Measurements from ENCODE around the gene CLCF1. TPM values are rescaled to one million over a fixed set of nuclear protein-coding genes. Genes with fewer than 3 reads are reported as not detected.
"Not testable (repeated sequence)": the region's sequence is repeated elsewhere in the genome, so short reads cannot be mapped to it uniquely, and the experiment has no call there.

The CLCF1 gene
- total RNA-seq, 4 donors from 2014 or later, result 1.8 to 46.4 (median 5.8) TPM

DNA sequence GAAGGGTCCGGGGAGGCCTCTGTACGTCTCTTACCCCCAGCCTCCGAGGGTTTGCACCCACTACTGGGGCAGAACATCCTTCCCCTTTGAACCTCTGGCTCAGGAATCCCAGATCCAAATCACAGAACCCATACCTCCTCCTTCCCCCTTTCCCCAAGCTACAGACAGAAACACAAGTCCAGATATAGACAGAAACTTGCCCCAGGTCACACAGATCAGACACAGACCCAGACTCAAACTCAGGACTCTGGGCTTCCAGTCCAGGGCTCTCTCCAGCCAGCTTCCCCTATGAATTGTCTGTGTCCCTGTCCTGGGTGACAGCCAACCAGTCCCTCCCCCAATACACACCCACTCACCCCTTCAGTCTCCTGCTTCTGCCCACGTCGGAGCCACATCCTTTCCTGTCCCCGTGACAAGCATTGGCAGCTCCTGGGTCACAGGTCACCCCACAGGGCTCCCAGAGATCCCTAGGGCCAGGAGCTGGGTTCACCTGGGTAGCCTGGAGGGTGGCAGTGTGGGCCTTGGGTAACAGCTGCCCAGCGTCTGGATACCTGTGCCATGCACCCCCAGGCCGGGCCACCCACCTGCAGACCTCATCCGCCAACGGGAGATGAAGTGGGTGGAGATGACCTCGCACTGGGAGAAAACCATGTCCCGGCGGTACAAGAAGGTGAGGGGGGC, 31.3 kb upstream of the CLCF1 start:
- Histone ChIP-seq H3K4me1 (peaks cover 15 to 27% (median 23%) of the 10 kb centered on the region in 4 donors), H3K9me3 (no peaks in the 10 kb centered on the region), H3K27ac (peak overlapping the region; percentile 68 to 98 (median 84)), H3K27me3 (peaks cover 4% of the 10 kb centered on the region), H3K36me3 (no peaks in the 10 kb centered on the region), H3K4me3 (peak overlapping the region in 2 of 4 donors; percentile 26 to 39)
- 78% methylated on average over 13 of the region's 13 CpGs; no CpG with 5 or more reads in 1 of the 2 donors for WGBS, 2 donors (ENCODE audit: low coverage in 1 of 2)
- DNase-seq, result no peak
- in situ Hi-C loops (cut with MboI; ENCODE audit: low pct_ligation_motif_present in 1 of 4, low pct_unique_long_range_greater_than_20kb in 1 of 4, low sequenced_read_pairs in 3 of 4) (no loop called here), intact Hi-C loops (cut with DNase I; ENCODE audit: low total_unique reads) (loop anchor here (5.0 kb wide), 1 partner anchor 78 kb away; the partner anchor contains the start of gene AIP)
- TF ChIP-seq EP300 (IDR thresholded peaks at IDR 0.05; ENCODE audit: low read depth), result no peak
- TF ChIP-seq, protein P1, sequence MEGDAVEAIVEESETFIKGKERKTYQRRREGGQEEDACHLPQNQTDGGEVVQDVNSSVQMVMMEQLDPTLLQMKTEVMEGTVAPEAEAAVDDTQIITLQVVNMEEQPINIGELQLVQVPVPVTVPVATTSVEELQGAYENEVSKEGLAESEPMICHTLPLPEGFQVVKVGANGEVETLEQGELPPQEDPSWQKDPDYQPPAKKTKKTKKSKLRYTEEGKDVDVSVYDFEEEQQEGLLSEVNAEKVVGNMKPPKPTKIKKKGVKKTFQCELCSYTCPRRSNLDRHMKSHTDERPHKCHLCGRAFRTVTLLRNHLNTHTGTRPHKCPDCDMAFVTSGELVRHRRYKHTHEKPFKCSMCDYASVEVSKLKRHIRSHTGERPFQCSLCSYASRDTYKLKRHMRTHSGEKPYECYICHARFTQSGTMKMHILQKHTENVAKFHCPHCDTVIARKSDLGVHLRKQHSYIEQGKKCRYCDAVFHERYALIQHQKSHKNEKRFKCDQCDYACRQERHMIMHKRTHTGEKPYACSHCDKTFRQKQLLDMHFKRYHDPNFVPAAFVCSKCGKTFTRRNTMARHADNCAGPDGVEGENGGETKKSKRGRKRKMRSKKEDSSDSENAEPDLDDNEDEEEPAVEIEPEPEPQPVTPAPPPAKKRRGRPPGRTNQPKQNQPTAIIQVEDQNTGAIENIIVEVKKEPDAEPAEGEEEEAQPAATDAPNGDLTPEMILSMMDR (IDR thresholded peaks at IDR 0.05), result no peak
- TF ChIP-seq POLR2AphosphoS5 (IDR thresholded peaks at IDR 0.05), result no peak
- no peak for TF ChIP-seq POLR2A (IDR thresholded peaks at IDR 0.05)

DNA sequence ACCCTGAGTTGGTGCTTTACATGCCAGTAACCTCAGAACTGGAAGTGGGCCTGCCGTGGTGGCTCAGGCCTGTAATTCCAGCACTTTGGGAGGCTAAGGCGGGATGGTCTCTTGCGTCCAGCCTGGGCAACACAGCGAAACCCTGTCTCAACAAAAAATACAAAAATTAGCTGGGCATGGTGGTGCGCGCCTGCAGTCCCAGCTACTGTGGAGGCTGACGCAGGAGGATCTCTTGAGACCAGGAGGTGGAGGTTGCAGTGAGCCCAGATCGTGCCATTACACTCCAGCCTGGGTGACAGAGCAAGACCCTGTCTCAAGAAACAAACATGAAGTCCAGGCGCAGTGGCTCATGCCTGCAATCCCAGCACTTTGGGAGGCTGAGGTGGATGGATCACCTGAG, 29.7 kb upstream of the CLCF1 start:
- 87 to 91% methylated on average over 8 to 9 of the region's 9 CpGs for WGBS, 2 donors (ENCODE audit: low coverage in 1 of 2)
- H3K27ac ChIP-seq, result peak overlapping the region; percentile 74 to 98 (median 93)
- H3K27me3 ChIP-seq; in situ Hi-C loops (cut with MboI; ENCODE audit: low pct_ligation_motif_present in 1 of 4, low pct_unique_long_range_greater_than_20kb in 1 of 4, low sequenced_read_pairs in 3 of 4); H3K9me3 ChIP-seq; H3K4me3 ChIP-seq; DNase-seq: not testable (repeated sequence)
- H3K4me1 ChIP-seq, result peaks cover 20 to 31% (median 26%) of the 10 kb centered on the region in 4 donors
- peaks cover 0 to 15% (median 5%) of the 10 kb centered on the region in 4 donors for H3K36me3 ChIP-seq
- intact Hi-C loops (cut with DNase I; ENCODE audit: low total_unique reads), result loop anchor here (5.0 kb wide), 1 partner anchor 79 kb away; the partner anchor contains the start of gene AIP

DNA sequence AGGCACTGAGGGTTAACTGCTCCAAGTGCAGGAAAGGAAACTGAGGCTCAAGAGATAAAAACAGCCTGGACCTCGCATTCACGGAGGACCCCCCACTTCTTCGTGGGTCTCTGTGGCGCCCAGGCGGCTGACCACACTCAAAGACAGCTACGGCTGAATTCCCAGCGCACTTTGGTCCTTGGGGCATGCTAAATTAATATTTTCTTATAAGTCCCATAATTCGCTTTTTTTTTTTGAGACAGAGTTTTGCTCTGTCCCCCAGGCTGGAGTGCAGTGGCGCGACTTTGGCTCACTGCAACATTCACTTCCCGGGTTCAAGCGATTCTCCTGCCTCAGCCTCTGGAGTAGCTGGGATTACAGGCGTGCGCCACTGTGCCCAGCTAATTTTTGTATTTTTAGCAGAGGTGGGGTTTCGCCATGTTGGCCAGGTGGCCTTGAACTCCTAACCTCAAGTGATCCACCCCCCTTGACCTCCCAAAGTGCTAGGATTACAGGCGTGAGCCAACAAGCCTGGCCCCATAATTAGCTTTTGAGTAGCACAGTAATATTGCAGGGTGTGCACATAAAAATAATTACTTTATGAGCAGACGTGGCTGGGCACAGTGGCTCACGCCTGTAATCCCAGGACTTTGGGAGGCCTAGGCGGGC, 28.9 kb upstream of the CLCF1 start:
- Histone ChIP-seq H3K36me3 (peaks cover 0 to 22% (median 9%) of the 10 kb centered on the region in 4 donors), H3K27ac (peak overlapping the region; percentile 90 to 98 (median 93)), H3K4me1 (peaks cover 20 to 36% (median 28%) of the 10 kb centered on the region in 4 donors), H3K4me3 (peak overlapping the region in 3 of 4 donors; percentile 22 to 94 (median 89))
- 30 to 40% methylated on average over 12 to 19 of the region's 19 CpGs for WGBS, 2 donors (ENCODE audit: low coverage in 1 of 2)
- H3K27me3 ChIP-seq; DNase-seq; H3K9me3 ChIP-seq; in situ Hi-C loops (cut with MboI; ENCODE audit: low pct_ligation_motif_present in 1 of 4, low pct_unique_long_range_greater_than_20kb in 1 of 4, low sequenced_read_pairs in 3 of 4): not testable (repeated sequence)
- intact Hi-C loops (cut with DNase I; ENCODE audit: low total_unique reads), result loop anchor here (5.0 kb wide), 1 partner anchor 80 kb away; the partner anchor contains the start of gene AIP

DNA sequence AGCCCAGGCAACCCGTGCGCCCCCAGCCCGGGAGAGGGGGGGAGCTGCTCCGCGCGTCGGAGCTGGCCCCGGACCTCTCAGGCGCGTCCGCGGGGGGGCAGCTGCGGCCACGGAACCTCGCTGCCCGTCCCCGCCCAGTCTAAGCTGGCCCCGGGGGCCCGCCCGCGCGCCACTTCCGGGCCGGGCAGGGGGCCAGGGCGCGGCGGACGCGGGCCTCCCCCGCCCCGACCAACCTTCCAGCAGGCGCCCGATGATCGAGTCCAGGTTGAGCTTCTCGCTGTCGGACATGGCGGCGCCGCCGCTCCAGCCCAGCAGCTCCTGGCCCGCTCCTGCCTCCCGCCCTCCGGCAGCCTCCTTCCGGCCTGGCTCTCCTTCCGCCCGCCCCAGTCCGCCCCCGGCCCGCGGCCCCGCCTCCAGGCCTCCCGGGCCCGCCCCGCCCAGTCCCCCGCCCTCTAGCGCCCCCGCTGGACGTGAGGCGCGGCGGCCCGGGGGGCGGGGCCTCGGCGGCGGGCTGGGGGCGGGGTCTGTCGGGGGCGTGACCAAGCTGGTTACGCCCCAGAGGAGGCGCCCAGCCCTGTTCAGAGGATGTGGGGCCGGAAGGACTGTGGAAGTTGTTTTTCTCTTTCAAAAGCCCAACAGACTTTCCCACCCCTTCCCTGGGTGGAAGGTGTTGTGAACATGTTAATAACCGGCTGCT, 28.2 kb upstream of the CLCF1 start, which contains the start of gene PPP1CA:
Gene PPP1CA, minus strand, starts transcription at position 364 of the 697 bp plus-strand sequence. Its CDS starts 76 bp downstream, at position 288.
- in situ Hi-C loops (cut with MboI; ENCODE audit: low pct_ligation_motif_present in 1 of 4, low pct_unique_long_range_greater_than_20kb in 1 of 4, low sequenced_read_pairs in 3 of 4) (no loop called here), intact Hi-C loops (cut with DNase I; ENCODE audit: low total_unique reads) (loop anchor here (1.0 to 5.0 kb wide), 2 partner anchors 81 to 105 kb away; partner anchors contain the start of gene AIP)
- Histone ChIP-seq H3K4me1 (peaks cover 20 to 38% (median 30%) of the 10 kb centered on the region in 4 donors), H3K36me3 (peaks cover 0 to 24% (median 9%) of the 10 kb centered on the region in 4 donors), H3K27ac (peak within 1 kb of the TSS; percentile 90 to 98 (median 93)), H3K27me3 (no peaks in the 10 kb centered on the region), H3K4me3 (peak within 1 kb of the TSS; percentile 64 to 98 (median 92)), H3K9me3 (no peaks in the 10 kb centered on the region)
- no peak for TF ChIP-seq EP300 (IDR thresholded peaks at IDR 0.05; ENCODE audit: low read depth)
- peak; percentile 79 for TF ChIP-seq POLR2A (IDR thresholded peaks at IDR 0.05)
- TF ChIP-seq POLR2AphosphoS5 (IDR thresholded peaks at IDR 0.05), result peak; percentile 83 to 92 (median 89)
- TF ChIP-seq, protein P1 (IDR thresholded peaks at IDR 0.05), result peak in 4 of 5 experiments; percentile 2 to 66 (median 42)
- peak; percentile 93 for DNase-seq
- 1% methylated on average over 22 of the region's 73 CpGs; no CpG with 5 or more reads in 1 of the 2 donors for WGBS, 2 donors (ENCODE audit: low coverage in 1 of 2)

Data from transverse colon (tissue), 4 donors.